Activated CD4-positive, alpha-beta T cell treated with anti-CD3 and anti-CD28 coated beads, Interleukin-2, amount 50 U/mL, for 4 hours (primary cell): ENCODE results near the gene ZNF142.

Experiments used
- DNase-seq, 2 experiments: peaks; one replicate each; pipeline ENCODE4 v3.0.0-alpha.2; 2020

ZNF142 gene

DNA sequence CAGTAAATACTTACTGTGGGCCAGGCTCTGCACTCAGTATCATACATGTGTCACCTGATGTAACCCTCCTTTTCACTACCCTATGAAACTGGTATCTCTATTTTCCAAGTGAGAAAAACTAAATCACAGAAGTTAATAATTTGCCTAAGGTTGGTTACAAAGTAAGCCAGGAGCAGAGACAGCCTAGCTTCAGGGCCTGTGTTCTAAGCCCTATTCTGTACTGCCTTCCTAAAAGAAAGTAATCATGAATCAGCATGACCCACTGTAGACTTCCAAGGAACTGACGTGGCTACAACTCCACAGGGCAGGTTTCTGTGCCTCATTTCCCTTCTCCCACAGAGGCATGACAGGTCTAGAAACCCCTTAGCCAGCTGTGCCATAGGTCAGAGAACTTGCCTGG lies 14.3 kb downstream of the ZNF142 start:
- DNase-seq = no peak

DNA sequence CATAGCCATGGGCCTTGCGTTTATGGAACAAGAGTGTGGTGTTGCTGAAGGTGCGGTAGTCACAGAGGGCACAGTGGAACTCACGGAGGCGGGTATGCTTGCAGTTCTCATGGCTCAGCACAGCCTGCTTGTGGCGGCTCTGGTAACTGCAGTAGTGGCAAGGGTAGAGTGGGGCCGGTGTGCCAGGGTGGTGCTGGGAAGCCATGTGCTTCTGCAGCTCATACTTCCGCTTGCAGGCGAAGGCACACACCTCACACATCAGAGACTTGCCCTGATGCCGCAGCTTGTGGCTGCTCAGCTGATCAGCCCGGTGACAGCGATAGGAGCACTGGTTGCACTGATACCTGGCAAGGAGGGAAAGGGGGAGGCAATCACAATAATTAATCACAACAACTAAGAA lies 14.7 kb downstream of the ZNF142 start:
- no peak for DNase-seq

GRCh38 chr2:218643751-218644310 lies 15.6 kb downstream of the ZNF142 start:
- DNase-seq = no peak

DNA sequence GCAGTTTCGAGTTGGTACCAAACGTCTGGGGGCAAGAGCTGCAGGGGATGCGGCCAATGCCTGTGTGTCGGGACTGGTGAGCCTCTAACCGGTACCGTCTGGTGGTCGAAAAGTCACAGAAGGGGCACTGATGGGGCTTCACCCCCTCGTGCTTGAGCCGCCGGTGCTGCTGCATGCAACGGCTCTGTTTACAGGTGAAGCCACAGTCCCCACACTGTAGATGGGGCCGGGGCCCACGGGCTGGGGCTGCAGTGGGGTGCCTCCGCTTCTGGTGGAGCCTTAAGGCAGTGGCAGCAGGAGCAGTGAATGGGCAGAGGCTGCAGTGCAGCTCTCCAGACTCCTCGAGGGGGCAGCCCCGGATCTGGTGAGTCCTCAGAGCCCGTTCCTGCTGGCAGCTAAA lies 16.6 kb downstream of the ZNF142 start:
- no peak for DNase-seq

DNA sequence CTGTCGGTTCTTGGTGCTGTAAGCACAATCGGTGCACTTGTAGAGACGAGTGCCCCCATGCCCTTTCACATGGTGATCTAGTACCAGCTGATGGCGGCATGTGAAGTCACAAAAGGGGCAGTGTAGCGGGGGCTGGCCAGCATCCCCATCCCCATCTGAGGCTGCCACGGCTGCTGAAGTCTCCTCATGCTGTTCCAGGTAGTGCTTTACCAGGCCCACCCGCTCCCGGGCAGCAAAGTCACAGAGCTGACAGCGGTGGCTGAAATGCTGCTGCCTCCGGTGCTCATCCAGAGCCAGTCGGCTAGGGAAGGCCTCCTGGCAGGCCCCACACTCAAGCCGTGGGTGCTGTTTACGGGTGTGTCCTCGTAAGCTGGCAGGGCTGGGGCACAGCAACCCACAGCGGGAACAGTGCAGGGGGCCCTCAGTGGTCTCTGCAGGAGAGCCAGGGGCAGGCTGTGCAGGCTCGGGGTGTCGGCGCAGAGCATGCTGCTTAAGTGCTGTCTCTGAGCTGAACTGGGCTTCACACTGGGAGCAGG lies 17.2 kb downstream of the ZNF142 start:
- DNase-seq = no peak

DNA sequence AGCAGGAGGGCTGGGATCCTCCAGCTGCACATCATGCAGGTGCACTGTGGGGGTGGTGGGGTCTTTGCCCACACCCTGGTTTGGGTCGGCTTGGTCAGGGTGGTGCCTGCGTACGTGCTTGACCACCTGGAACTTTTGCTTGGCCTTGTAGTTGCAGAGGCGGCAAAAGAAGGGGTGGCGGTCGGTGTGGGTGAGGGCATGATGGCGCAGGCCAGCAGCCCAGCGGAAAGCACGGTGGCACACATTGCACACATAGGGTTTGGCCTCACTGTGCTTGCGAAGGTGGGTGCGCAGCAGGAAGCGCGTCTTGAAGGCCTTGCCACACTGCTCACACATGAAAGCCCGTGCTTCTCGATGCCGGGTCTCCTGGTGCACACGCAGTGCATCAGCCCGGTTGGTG lies 21.1 kb downstream of the ZNF142 start:
- DNase-seq = no peak

DNA sequence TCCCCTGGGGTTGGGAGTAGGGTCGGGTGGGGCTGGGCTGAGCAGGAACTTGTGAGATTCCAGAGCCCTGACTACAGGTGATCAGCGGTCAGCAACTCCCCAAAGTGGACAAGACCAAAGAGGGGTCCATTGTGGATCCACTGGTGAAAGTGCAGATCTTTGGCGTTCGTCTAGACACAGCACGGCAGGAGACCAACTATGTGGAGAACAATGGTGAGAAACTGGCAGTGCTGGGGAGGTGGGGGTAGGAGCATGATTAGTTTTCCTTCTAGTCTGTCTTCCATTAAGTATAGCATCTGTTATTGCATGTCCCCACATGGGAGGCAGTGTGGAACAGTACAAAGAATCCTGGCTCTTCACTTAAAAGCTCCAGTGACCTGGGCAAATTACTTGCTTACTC lies 23.7 kb downstream of the ZNF142 start:
- DNase-seq = no peak

DNA sequence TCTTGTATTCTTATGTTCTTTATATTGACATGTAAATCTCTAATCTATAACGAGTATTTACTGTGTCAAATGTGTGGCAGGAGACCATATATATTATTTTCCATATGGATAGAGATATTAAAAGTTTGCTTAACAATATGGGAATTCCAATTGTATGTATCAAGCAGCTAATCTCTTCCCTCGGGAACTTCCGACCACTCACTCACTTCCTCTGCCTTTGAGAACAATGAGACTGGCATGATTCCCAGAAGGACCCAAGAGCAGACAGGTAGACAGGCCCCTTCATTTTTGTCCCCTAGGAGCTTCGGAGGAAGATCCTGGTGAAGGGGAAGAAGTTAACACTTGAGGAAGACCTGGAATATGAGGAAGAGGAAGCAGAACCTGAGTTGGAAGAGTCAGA lies 27.6 kb downstream of the ZNF142 start:
- DNase-seq = no peak

GRCh38 chr2:218627939-218628338 lies 31.5 kb downstream of the ZNF142 start:
- no peak for DNase-seq

DNA sequence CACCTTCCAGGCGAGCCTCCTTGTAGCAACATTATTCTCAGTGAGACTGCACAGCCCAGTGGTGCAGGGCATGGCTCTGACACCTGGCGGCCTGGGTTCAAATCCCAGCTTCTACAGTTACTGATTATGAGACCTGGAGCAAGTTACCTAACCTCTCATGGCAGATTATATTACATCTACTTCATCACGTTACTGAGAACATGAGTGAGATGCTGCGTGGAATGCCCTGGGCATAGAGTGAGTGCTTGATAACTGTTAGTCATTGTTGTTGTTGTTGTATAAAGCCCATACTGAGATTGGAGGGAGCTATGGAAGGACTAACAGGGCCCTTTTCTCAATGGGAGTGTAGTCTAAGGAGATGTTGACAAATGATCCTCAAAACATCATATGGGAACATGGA lies 33.1 kb downstream of the ZNF142 start:
- DNase-seq = no peak

- DNase-seq = no peak
These were observed 36.1 kb downstream of the ZNF142 start for GRCh38 chr2:218623366-218623705.

DNA sequence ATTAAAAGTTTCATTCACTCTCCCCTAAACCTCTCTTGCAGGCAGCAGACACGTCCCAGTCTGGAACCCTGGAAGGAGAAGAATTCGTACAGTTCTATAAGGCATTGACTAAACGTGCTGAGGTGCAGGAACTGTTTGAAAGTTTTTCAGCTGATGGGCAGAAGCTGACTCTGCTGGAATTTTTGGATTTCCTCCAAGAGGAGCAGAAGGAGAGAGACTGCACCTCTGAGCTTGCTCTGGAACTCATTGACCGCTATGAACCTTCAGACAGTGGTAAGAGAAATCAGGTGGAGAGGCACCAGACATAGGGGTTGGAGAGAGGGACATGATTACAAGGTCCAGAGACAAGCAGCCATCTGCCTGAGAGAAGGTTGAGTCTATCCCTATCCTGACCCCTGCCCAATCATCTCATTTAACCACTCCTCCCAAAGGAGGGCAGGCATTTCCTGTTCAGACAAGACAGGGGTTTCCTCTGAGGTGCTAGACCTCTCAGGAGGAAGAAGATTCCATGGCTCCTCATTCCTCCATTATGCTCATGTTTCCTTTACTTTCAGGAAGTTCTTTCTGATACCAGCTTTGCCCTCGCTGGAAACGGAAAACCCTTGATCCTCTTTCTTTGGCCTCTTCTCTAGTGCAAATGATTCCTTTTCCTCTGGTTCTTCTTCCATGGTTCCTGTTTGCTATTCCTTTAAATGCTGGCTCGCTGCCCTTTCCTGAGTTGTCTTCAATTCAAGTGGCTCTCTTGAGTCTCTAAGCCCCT lies 36.6 kb downstream of the ZNF142 start:
- no peak for DNase-seq

DNA sequence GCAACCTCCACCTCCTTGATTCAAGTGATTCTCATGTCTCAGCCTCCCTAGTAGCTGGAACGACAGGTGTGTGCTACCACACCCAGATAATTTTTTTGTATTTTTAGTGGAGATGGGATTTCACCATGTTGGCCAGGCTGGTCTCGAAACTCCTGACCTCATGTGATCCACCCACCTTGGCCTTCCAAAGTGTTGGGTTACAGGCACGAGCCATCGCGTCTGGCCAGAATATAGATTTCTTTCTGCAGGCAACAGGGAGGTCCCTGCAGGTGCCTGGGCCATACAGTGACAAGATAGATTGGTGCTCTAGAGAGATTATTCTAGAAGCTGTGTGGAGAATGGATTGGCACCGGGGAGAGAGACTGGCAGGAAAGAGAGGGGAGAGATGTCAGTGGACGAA lies 38.4 kb downstream of the ZNF142 start:
- no peak for DNase-seq

GRCh38 chr2:218618102-218618860 lies 41.1 kb downstream of the ZNF142 start:
- no peak for DNase-seq

- no peak for DNase-seq
These were observed 43.5 kb downstream of the ZNF142 start for GRCh38 chr2:218615868-218616315.

- DNase-seq = no peak
These were observed 51.8 kb downstream of the ZNF142 start, which contains the start of gene PLCD4 for GRCh38 chr2:218607436-218608115. PLCD4 (plus strand) TSS chr2:218607899; CDS start chr2:218615740, 7,841 bp downstream.

DNA sequence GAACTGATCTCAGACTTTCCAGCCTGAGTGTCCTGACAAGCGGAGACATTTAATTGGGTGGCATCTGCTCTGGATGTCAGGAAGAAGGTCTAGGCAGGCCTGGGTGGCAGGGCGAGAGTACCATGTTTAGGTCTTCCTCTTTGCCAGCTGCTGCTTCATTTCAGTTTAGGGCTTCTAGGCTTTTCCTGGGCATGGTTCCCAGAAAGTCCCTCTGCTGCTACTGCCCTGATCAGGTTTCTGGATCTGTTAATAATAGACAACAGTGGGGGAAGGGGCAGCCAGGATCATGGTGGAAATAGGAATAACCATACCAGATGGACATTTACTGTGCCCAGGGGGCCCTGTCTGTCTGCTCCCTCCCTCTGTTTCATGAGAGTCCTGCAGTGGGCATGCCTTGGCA lies 54.0 kb downstream of the ZNF142 start:
- no peak for DNase-seq
